HG02970 (cell line): Measurements from ENCODE around the gene PTPN14.
A peak's percentile ranks its signal among the peaks of the same experiment; 100 is the strongest.

Experiments
- ATAC-seq: cut with Tn5 transposase; IDR thresholded peaks from one replicate; pipeline ENCODE4 v1.9.1; 2021; ENCODE audit warnings: mild to moderate bottlenecking, moderate library complexity, moderate number of reproducible peaks; ENCODE audit not compliant: unreplicated experiment, low FRiP score

Gene PTPN14

DNA sequence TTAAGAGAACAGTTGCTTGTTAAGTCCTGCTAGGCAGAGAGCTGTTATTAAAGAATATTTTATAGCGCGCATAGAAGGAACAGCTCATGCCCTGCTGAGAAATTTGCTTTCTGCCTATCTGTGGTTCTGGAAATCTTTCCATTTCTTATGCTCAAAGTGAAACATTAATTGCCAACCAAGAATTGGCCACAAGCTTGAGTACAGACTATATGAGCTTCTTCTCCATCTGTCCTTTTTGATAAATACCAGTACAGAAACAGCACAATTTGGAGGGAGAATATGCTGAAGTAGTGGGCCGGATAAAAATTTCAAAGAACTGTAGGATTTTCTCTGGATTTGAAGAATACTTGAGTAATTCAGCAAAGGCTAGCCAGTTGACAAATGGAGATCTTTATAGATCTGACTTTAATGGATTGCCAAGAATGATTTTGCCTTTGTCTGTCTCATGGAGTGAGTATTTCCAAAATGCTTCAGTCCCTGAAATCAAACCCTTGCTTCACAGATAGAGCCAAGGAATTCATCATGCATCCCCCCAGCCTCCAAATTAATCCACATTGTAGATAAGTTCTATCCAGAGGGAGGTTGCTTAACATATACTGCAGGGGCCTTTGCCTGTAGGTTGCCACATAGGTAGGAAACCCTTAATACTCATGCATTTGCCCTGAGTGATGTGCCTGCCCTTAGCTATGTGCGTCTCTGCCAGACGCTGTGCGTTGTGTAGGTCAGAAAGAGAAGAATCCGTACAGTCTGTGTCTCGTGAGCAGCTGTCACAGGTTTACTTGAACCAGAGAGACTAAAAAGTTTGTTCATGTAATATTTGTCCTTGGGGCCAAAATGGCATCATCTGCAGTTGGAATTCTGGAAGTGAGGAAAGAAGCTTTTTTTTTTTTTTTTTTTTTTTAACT lies 226.3 kb downstream of the PTPN14 start:
- ATAC-seq: no peak

DNA sequence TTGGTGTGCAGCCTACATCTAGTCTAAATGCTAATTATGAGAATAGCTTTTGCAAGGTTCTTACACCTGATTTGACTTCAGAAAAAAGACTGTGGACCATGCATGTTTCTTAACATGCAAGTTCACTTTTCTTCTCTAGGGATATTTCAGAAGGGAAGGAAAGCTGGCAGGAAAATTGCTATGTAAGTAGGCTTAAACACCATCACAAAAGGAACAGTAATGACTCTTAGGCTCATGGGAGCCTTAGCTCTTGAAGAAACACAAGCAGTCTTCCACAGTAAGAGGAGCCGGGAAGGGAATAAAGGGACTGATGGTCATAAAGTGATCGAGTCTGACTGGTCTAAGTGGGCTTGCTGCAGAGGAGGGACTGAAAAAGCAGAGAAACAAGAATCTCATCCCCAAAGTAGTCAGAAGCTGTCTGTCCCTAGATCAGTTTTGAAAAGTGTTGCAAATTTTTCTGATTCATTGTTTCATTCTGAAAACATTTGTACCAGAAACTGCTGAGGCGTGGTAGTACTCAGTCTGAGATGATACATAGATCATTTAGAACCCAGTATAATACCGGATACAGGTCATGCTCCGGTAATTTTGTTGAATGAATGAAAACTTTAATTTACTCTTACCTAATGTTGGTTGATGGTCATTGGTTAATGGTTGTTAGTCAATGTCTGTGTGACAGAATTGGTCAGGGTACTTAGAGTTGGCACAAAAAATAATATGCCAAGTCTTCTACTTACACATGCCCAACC lies 229.5 kb downstream of the PTPN14 start:
- ATAC-seq: peak; percentile 62

GRCh38 chr1:214319938-214320337 lies 231.5 kb downstream of the PTPN14 start:
- no peak for ATAC-seq

- no peak for ATAC-seq
Measured at GRCh38 chr1:214318956-214319736, 232.3 kb downstream of the PTPN14 start.

DNA sequence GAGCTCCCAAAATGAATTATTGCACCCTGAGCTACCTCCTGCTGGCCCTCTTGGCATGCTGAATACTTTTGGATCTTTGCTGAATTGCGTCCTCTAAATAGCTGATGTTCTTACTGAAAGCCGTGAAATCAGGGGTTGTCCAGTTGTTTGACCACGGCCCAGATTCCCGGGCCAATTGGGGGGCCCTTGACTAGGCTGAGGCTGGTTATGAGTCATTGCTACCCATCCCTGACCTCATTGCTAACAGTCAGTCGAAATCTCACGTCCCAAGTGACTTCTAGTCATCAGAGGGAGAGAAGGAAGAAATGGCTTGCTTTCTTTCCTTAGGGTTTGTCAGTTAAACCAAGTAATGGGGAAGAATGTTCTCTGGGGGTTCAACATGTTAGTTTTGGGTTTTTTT lies 233.0 kb downstream of the PTPN14 start:
- no peak for ATAC-seq

DNA sequence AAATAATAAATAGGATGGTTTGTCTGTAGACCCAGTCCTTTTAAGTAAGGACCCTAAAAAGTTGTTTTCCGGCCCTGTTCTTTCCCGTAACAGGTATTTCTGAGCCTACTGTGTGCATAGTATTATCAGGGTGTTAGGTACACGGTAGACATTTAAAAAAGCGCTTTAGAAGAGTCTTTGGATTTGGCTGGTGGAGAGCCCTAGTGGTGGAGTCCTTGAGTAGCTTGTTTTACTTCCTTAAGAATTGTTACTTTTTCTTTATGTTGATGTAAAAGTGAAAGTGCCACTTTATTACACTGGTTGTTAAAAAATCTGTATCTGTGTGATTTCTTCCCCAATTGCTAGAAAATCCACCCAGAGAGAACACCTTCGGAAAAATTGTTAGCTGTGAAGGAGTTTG lies 233.7 kb downstream of the PTPN14 start:
- no peak for ATAC-seq

- ATAC-seq: no peak
Measured at GRCh38 chr1:214317300-214317699, 234.1 kb downstream of the PTPN14 start.

GRCh38 chr1:214316593-214316992 lies 234.8 kb downstream of the PTPN14 start:
- no peak for ATAC-seq

DNA sequence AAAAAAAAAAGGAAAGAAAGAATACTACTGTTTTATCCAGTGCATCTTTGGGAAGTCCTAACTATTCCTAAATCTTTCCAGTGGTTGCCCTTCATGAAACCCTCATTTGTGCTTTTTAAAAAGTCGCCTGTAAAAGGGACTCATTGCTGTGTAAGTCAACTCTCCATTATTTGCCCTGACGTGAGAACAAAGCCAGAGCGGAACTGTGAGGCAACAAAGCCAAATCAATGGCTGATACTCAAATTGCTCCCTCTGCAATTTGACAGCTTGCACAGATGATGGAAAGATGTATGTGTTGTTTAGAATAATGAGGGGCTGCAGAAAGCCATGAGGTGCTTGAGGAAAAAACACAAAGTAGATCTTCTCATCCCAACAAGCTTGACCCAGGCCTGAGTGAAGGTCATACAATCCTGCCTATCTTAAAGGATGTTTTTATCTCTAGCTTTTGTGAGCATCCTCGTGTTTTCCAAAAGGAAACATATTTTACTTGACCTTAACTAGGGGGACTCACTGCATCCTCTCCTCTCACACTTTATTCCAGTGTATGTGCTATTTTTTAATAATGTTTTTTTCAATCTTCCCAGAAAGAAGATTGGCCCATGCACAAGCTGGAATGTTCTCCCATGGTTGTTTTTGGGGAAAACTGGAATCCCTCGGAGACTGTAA lies 237.1 kb downstream of the PTPN14 start:
- ATAC-seq: no peak

DNA sequence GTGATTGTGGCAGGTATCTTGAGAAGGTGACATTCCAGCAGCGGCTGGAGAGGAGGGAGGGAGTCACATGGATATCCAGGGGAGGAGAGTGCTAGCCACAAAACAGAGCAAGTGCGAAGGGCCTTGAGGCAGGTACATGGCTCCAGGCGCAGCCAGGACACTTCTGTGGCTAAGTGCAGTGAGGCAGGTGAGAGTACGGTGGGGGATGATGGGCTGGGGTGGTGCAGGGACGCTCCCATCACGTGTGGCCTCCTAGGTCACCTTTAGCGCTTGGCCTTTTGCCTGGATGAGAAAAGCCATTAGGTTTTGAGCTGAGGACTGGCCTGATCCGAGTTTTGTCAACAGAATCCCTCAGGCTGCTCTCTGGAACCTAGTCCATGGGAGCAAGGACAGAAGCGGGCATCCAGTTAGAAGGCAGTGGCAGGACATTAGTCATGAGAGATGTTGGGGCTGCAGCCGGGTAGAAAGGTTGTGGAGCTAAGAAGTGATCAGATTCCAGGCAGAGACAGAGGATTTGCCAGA lies 238.8 kb downstream of the PTPN14 start:
- ATAC-seq: no peak

DNA sequence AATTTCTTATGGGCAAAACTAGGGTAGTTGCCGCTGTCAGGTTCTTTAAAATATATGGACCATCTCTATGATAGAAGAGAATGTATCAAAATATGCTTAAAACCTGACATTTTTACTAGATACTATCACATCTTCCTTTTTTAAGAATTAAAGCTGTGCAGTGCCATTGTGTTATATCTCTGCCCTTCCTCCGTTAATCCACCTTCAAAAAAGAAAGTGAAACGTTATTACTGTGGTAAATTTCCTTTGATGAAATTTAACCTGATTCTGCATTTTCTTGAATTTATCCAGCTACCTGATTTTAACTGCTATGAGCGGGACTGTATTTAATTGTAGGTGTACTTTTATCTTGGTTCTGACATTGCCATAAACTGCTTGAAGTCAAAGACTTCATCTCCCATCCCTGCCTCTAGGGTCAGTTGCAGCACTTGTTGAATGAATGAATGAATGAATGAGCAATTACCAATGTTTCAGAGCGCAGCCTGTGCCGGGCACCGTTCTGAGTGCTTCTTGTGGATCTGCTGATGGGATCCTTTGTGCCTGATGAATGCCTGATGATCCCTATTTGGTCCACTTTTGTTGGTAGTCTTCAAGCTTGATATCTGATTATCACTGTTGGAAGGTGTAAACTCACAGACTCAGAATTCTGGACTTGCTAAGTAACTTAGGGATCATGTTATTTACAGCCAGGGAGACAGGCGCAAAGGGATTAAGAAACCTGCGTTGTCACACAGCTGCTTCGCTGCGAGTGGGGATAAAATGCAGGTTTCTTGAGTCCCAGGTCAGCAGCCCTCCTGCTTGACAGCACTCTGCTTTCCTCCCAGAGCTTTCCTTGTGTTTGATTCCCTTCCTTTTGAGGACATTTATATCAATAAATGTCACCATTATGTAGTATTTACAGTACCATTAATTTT lies 240.4 kb downstream of the PTPN14 start:
- no peak for ATAC-seq

DNA sequence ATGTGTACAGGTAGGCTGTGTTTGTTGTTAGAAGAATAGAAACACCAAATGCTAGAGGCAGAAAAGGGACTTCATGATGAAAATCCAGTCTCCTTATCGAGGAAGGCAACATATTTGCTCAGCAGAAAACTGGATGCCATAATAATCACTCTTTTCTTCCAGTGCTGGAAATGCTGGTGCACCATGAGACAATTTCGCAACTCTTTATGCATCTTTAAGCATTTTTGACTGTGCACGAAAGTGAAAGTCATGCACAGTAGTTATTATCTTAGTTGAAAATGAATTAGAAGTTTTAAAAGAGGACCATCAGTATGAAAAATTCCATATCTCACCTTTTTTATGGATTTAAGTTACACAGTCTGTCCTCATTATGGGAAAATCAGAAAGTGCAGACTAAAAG lies 241.4 kb downstream of the PTPN14 start:
- no peak for ATAC-seq

DNA sequence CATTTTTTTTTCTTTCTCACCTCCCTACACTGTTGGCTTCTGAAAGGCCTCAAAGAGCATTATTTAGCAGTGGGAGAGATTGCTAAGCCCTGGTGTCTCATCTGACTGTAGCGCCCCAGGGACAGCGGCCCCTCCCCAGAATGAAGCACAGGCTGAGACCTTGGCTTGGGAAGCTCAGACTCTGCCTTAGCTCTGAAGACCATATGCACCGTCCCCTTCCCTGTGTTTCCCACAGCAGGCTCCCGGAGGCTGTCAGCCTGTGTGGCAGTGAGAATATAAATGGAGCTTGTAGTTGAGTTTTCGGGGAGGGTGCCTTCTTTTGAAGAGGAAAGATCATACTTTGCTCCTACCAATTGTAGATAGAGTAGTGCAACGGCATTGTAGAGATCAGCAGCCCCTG lies 245.1 kb downstream of the PTPN14 start:
- no peak for ATAC-seq

GRCh38 chr1:214305164-214305751 lies 246.1 kb downstream of the PTPN14 start:
- ATAC-seq: no peak

- ATAC-seq: no peak
Measured at GRCh38 chr1:214303141-214303930, 248.1 kb downstream of the PTPN14 start.

- ATAC-seq: no peak
Measured at GRCh38 chr1:214301526-214301925, 249.9 kb downstream of the PTPN14 start.

DNA sequence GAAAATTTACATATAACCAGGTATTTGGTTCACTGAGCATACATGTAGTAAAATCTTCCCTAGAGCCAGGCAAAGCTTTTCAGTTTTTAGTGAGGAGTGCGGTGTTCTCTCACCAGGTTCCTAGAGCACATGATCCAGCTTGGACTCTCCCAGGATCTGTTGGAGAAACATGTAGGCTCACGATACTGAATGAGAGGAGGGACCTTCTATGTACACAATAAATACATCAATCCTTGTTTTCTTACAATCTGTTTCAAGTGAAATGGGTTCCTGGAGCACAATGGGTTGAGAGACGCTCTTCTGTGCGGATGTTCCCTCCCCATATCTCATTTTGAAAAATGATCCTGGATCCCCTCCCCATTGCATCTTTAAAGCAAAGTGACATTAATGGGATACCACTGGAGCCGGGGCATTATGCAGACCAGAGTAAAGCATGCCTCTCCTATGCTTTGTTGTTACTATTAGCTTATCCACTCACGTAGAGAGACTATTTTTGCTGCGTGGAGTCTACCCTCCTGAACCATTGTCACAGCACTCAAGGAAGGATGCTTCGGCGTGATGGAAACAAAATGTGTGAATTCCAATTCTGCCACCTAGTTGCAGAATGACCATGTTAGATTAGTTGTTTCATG lies 251.1 kb downstream of the PTPN14 start:
- ATAC-seq: no peak
